CD4-positive, alpha-beta T cell (primary cell): ENCODE data around the gene MTERF4. TPM values are rescaled to one million over a fixed set of nuclear protein-coding genes. Genes with fewer than 3 reads are reported as not detected.
A peak's percentile ranks its signal among the peaks of the same experiment; 100 is the strongest.

ENCODE experiments used
- ATAC-seq: fragments of 200-7000 bp; cut with Tn5 transposase; one replicate; pipeline ENCODE4 v1.10.0; 2022; ENCODE audit warnings: mild to moderate bottlenecking; ENCODE audit not compliant: poor library complexity
- CTCF ChIA-PET: fragments of 350-600 bp; sonication (Branson Sonifier 250); formaldehyde crosslinking; loops from one replicate; lab custom pipeline; 2021; ENCODE audit warnings: antibody characterized with exemption, inconsistent platforms; lab: Charles Lee
- POLR2A ChIA-PET: fragments of 350-600 bp; sonication (Branson Sonifier 250); formaldehyde crosslinking; loops from one replicate; lab custom pipeline; 2021; ENCODE audit warnings: antibody characterized with exemption, inconsistent platforms; lab: Charles Lee
- DNase-seq, 14 experiments: peaks; one replicate each; pipeline ENCODE4 v3.0.0-alpha.2; 2013 to 2020; ENCODE audit warnings: mixed read lengths in 2 of 14
- H3K27ac ChIP-seq, 2 donors: one replicate each; pipeline versions ENCODE4 v1.5.1 to v1.7.0; 2013; ENCODE audit warnings: low read length in 2 of 2, low read depth in 1 of 2, mild to moderate bottlenecking in 1 of 2
- H3K27me3 ChIP-seq, 2 experiments: 1 replicate in 1 of 2; 2 replicates in 1 of 2; pipeline versions ENCODE4 v1.6.1 to v1.7.0; 2013; ENCODE audit warnings: low read length in 2 of 2, control low read depth in 1 of 2, mild to moderate bottlenecking in 1 of 2, moderate library complexity in 1 of 2; ENCODE audit not compliant: insufficient read depth in 2 of 2, control insufficient read depth in 1 of 2
- H3K36me3 ChIP-seq: one replicate; pipeline ENCODE4 v1.6.1; 2013; ENCODE audit warnings: low read length, control low read depth; ENCODE audit not compliant: insufficient read depth
- H3K4me1 ChIP-seq: one replicate; pipeline ENCODE4 v1.6.1; 2013; ENCODE audit warnings: low read length, control low read depth; ENCODE audit not compliant: insufficient read depth
- H3K4me3 ChIP-seq: one replicate; pipeline ENCODE4 v1.5.1; 2013; ENCODE audit warnings: mild to moderate bottlenecking, low read length, moderate library complexity
- H3K9me3 ChIP-seq, 2 experiments: 1 replicate in 1 of 2; 2 replicates in 1 of 2; pipeline versions ENCODE4 v1.6.1 to v1.7.0; 2013; ENCODE audit warnings: low read length in 2 of 2, mild to moderate bottlenecking in 2 of 2, control low read depth in 1 of 2, moderate library complexity in 1 of 2; ENCODE audit not compliant: control insufficient read depth in 1 of 2, insufficient read depth in 1 of 2
- H3K27ac Mint-ChIP-seq: one replicate; pipeline ENCODE4 v1.8.0; 2020; ENCODE audit warnings: mixed read lengths
- H3K27me3 Mint-ChIP-seq: one replicate; pipeline ENCODE4 v1.8.0; 2021; ENCODE audit warnings: mixed read lengths
- H3K36me3 Mint-ChIP-seq: one replicate; pipeline ENCODE4 v1.8.0; 2021; ENCODE audit warnings: low read depth, mixed read lengths
- H3K4me1 Mint-ChIP-seq: one replicate; pipeline ENCODE4 v1.8.0; 2021; ENCODE audit warnings: low read depth, mixed read lengths
- H3K4me3 Mint-ChIP-seq: one replicate; pipeline ENCODE4 v1.8.0; 2020; ENCODE audit warnings: mild to moderate bottlenecking, mixed read lengths
- H3K9me3 Mint-ChIP-seq: one replicate; pipeline ENCODE4 v1.8.0; 2020; ENCODE audit warnings: mixed read lengths
- CTCF ChIP-seq: fragments of 200-600 bp; IDR thresholded peaks from one replicate; pipeline ENCODE4 v1.8.0; 2022; ENCODE audit warnings: antibody characterized with exemption, mild to moderate bottlenecking
- intact Hi-C, 2 experiments: fragments of 100-400 bp; cut with DNase I in 1 of 2; cut with micrococcal nuclease in 1 of 2; formaldehyde crosslinking; loops; one replicate each; pipeline versions ENCODE4 v1.15.1 to v1.9.0; 2023 to 2025; cut with DNase I, micrococcal nuclease
- total RNA-seq, 174 experiments: library from RNA in 2 of 174; stranded (reverse) in 2 of 174; gene quantifications; one replicate each; pipeline ENCODE4 v1.2.3 and lab custom pipeline; 2021 to 2026

MTERF4 gene
- total RNA-seq, 2 experiments from 2014 or later = 84.0 to 87.5 TPM

- Mint-ChIP-seq H3K27me3 (no peaks in the 10 kb centered on the region), H3K4me3 (peak overlapping the region; percentile 91), H3K36me3 (peaks cover 44% of the 10 kb centered on the region), H3K4me1 (peaks cover 61% of the 10 kb centered on the region), H3K9me3 (peaks cover 2% of the 10 kb centered on the region), H3K27ac (peak overlapping the region; percentile 95)
- ChIA-PET POLR2A (interaction anchor here (0.6 to 5.1 kb wide), 12 partner anchors 9 to 205 kb away, joined by 3 to 40 read pairs (median 4); partner anchors contain the start of genes HDLBP, PASK and PPP1R7), CTCF (no interaction called here)
- TF ChIP-seq CTCF = no peak
- Histone ChIP-seq H3K9me3 (peaks cover 0 to 13% of the 10 kb centered on the region in 2 experiments), H3K27me3 (no peaks in the 10 kb centered on the region), H3K27ac (peak overlapping the region; percentile 90 to 92), H3K36me3 (peaks cover 14% of the 10 kb centered on the region), H3K4me3 (peak overlapping the region; percentile 68), H3K4me1 (peaks cover 79% of the 10 kb centered on the region)
- ATAC-seq (no peak), DNase-seq (peak in 4 of 14 experiments; percentile 35 to 53 (median 45))
- intact Hi-C loops = loop anchor here (10.0 kb wide), 2 partner anchors 75 to 525 kb away; partner anchors contain the start of gene CAPN10 (in 1 of the 2)
Observed at GRCh38 chr2:241109210-241110088, 7.4 kb upstream of the MTERF4 start.

GRCh38 chr2:241108271-241109209 lies 6.5 kb upstream of the MTERF4 start:
- H3K36me3 ChIP-seq = peaks cover 11% of the 10 kb centered on the region
- CTCF ChIA-PET = no interaction called here
- POLR2A ChIA-PET = interaction anchor here (0.6 to 5.1 kb wide), 12 partner anchors 10 to 99 kb away, joined by 3 to 40 read pairs (median 3); partner anchors contain the start of genes PASK and PPP1R7
- Mint-ChIP-seq H3K4me3 (peak overlapping the region; percentile 85), H3K27ac (peak overlapping the region; percentile 95), H3K36me3 (peaks cover 37% of the 10 kb centered on the region), H3K27me3 (no peaks in the 10 kb centered on the region), H3K4me1 (peaks cover 66% of the 10 kb centered on the region), H3K9me3 (peaks cover 2% of the 10 kb centered on the region)
- H3K27me3 ChIP-seq = no peaks in the 10 kb centered on the region
- peak in 9 of 14 experiments; percentile 35 to 85 (median 48) for DNase-seq
- peaks cover 88% of the 10 kb centered on the region for H3K4me1 ChIP-seq
- H3K9me3 ChIP-seq = peaks cover 0 to 13% of the 10 kb centered on the region in 2 experiments
- H3K4me3 ChIP-seq = peak overlapping the region; percentile 68
- TF ChIP-seq CTCF = no peak
- peak; percentile 47 for ATAC-seq
- H3K27ac ChIP-seq = peak overlapping the region; percentile 90 to 92
- intact Hi-C loops = loop anchor here (10.0 kb wide), 2 partner anchors 74 to 524 kb away; partner anchors contain the start of gene CAPN10 (in 1 of the 2)
